HL-60 (cell line): ENCODE results near the gene RTL3.

Source experiments
- DNase-seq, 2 experiments: peaks; one replicate each; pipeline ENCODE4 v3.0.0-alpha.2; 2010 to 2020; ENCODE audit warnings: low read depth in 1 of 2, low spot score in 1 of 2
- H3K27ac ChIP-seq: fragments of 250-450 bp; sonication (Bioruptor Pico); replicated peaks from 2 replicates; pipeline ENCODE4 v1.5.1; 2020; ENCODE audit warnings: mild to moderate bottlenecking, moderate library complexity
- H3K27me3 ChIP-seq: fragments of 250-450 bp; sonication (Bioruptor Pico); 2 replicates; pipeline ENCODE4 v1.5.1; 2021; ENCODE audit warnings: mild to moderate bottlenecking, moderate library complexity; ENCODE audit not compliant: insufficient read depth, poor library complexity, severe bottlenecking
- H3K4me3 ChIP-seq: replicated peaks from 2 replicates; pipeline ENCODE4 v1.5.1; 2011; ENCODE audit warnings: mild to moderate bottlenecking, control low read depth, low read length; ENCODE audit not compliant: insufficient read depth
- CTCF ChIP-seq: IDR thresholded peaks from one replicate; pipeline ENCODE4 v1.5.1; 2011; ENCODE audit warnings: low read length, control low read depth, inconsistent platforms; ENCODE audit not compliant: insufficient read depth
- GABPA ChIP-seq: IDR thresholded peaks from 2 replicates; pipeline ENCODE4 v1.6.1; 2012; ENCODE audit warnings: low read depth
- POLR2AphosphoS5 ChIP-seq: IDR thresholded peaks from 2 replicates; pipeline ENCODE4 v1.6.1; 2012; ENCODE audit warnings: low read depth
- REST ChIP-seq: IDR thresholded peaks from 2 replicates; pipeline ENCODE4 v1.6.1; 2012; ENCODE audit warnings: low read depth; ENCODE audit not compliant: insufficient replicate concordance
- SPI1 ChIP-seq: IDR thresholded peaks from 2 replicates; pipeline ENCODE4 v1.6.1; 2012; ENCODE audit warnings: low read depth, mild to moderate bottlenecking, borderline replicate concordance

Gene RTL3

GRCh38 chrX:78618987-78619386 lies 40.1 kb downstream of the RTL3 start:
- Histone ChIP-seq H3K4me3 (no peak overlapping the region), H3K27ac (no peak overlapping the region), H3K27me3 (no peaks in the 10 kb centered on the region)
- no peak for DNase-seq
- TF ChIP-seq SPI1, result no peak
- TF ChIP-seq POLR2AphosphoS5, result no peak
- no peak for TF ChIP-seq REST
- no peak for TF ChIP-seq GABPA
- TF ChIP-seq CTCF, result no peak

- Histone ChIP-seq H3K27me3 (no peaks in the 10 kb centered on the region), H3K4me3 (no peak overlapping the region), H3K27ac (no peak overlapping the region)
- no peak for TF ChIP-seq SPI1
- TF ChIP-seq GABPA, result no peak
- TF ChIP-seq CTCF, result no peak
- TF ChIP-seq REST, result no peak
- TF ChIP-seq POLR2AphosphoS5, result no peak
- DNase-seq, result no peak
Measured at GRCh38 chrX:78614264-78614663, 44.9 kb downstream of the RTL3 start.
